Endothelial cell of umbilical vein (primary cell): ENCODE data around the gene RSPRY1. TPM values are rescaled to one million over a fixed set of nuclear protein-coding genes. Genes with fewer than 3 reads are reported as not detected.

Experiments used
- BruUV-seq: library from RNA; stranded (reverse); fragments of 400-500 nt; replicated peaks from 2 replicates; lab custom pipeline; 2021; lab: Mats Ljungman, UMichigan
- CTCF ChIA-PET: fragments of 300-600, 350-600 bp; sonication (Branson Sonifier 250); formaldehyde crosslinking; loops from one replicate; lab custom pipeline; 2021; ENCODE audit warnings: antibody characterized with exemption, inconsistent platforms; lab: Charles Lee
- POLR2A ChIA-PET: fragments of 300-600, 350-600 bp; sonication (Branson Sonifier 250); formaldehyde crosslinking; loops from one replicate; lab custom pipeline; 2021; ENCODE audit warnings: antibody characterized with exemption, inconsistent platforms; lab: Charles Lee
- DNase-seq: peaks from one replicate; pipeline ENCODE4 v3.0.0-alpha.2; 2011; ENCODE audit warnings: low read depth, low spot score
- FAIRE-seq: peaks from 2 replicates; lab custom pipeline; 2011; peaks lifted over from hg19 to GRCh38; lab: Jason Lieb, UNC
- H2AFZ ChIP-seq: 2 replicates; pipeline ENCODE4 v1.6.0; 2012; ENCODE audit warnings: low read depth, low read length, control low read depth, inconsistent platforms
- H3K27ac ChIP-seq: 2 replicates; pipeline ENCODE4 v1.5.1; 2011; ENCODE audit warnings: low read depth, mild to moderate bottlenecking, control low read depth, low read length, moderate library complexity; ENCODE audit not compliant: insufficient read depth
- H3K27me3 ChIP-seq, 2 experiments: 2 replicates each; pipeline versions ENCODE4 v1.6.0 to v1.6.1; 2011; ENCODE audit warnings: low read length in 2 of 2, mixed read lengths in 1 of 2; ENCODE audit not compliant: control insufficient read depth in 2 of 2, insufficient read depth in 2 of 2
- H3K36me3 ChIP-seq, 2 experiments: 2 replicates in 1 of 2; 3 replicates in 1 of 2; pipeline ENCODE4 v1.5.1; 2011; ENCODE audit warnings: low read length in 2 of 2, mild to moderate bottlenecking in 1 of 2, moderate library complexity in 1 of 2; ENCODE audit not compliant: control insufficient read depth in 2 of 2, insufficient read depth in 2 of 2; ENCODE audit errors: extremely low read depth in 1 of 2
- H3K4me1 ChIP-seq: 3 replicates; pipeline ENCODE4 v1.5.1; 2011; ENCODE audit warnings: mild to moderate bottlenecking, low read length; ENCODE audit not compliant: control insufficient read depth, insufficient read depth; ENCODE audit errors: extremely low read depth
- H3K4me2 ChIP-seq: 2 replicates; pipeline ENCODE4 v1.6.1; 2011; ENCODE audit warnings: low read length, control low read depth, mixed read lengths; ENCODE audit not compliant: insufficient read depth
- H3K4me3 ChIP-seq, 3 experiments: fragments of 200-600 bp in 1 of 3; sonication (generic), shearing (Covaris generic) in 1 of 3; replicated peaks in 1 of 3; 2 replicates each; pipeline ENCODE4 v1.5.1; 2011 to 2016; ENCODE audit warnings: control low read depth in 3 of 3, low read length in 3 of 3, mild to moderate bottlenecking in 2 of 3, inconsistent platforms in 1 of 3, low read depth in 1 of 3, moderate library complexity in 1 of 3; ENCODE audit not compliant: insufficient read depth in 1 of 3
- H3K79me2 ChIP-seq: 2 replicates; pipeline ENCODE4 v1.6.0; 2012; ENCODE audit warnings: low read length, inconsistent platforms; ENCODE audit not compliant: control insufficient read depth, insufficient read depth
- H3K9ac ChIP-seq: replicated peaks from 2 replicates; pipeline ENCODE3; 2011; ENCODE audit warnings: low read length, control low read depth; ENCODE audit not compliant: insufficient read depth; ENCODE audit errors: extremely low read depth
- H3K9me1 ChIP-seq: replicated peaks from 3 replicates; pipeline ENCODE4 v1.6.0; 2011; ENCODE audit warnings: mild to moderate bottlenecking, low read length; ENCODE audit not compliant: control insufficient read depth, insufficient read depth; ENCODE audit errors: extremely low read depth
- H3K9me3 ChIP-seq: replicated peaks from 2 replicates; pipeline ENCODE4 v1.5.1; 2012; ENCODE audit warnings: low read length, inconsistent platforms; ENCODE audit not compliant: control insufficient read depth, insufficient read depth
- H4K20me1 ChIP-seq: replicated peaks from 2 replicates; pipeline ENCODE3; 2011; ENCODE audit warnings: mild to moderate bottlenecking, low read length; ENCODE audit not compliant: control insufficient read depth, insufficient read depth; ENCODE audit errors: extremely low read depth
- CTCF ChIP-seq, 2 donors: IDR thresholded peaks; 1 replicate in 1 of 2; 2 replicates in 1 of 2; pipeline ENCODE4 v1.5.1; 2011; ENCODE audit warnings: low read length in 2 of 2, mild to moderate bottlenecking in 2 of 2, moderate library complexity in 2 of 2, control low read depth in 1 of 2, inconsistent platforms in 1 of 2, low read depth in 1 of 2; ENCODE audit not compliant: insufficient read depth in 1 of 2; ENCODE audit errors: extremely low read depth in 1 of 2
- EZH2 ChIP-seq: IDR thresholded peaks from 2 replicates; pipeline ENCODE4 v1.6.1; 2012; ENCODE audit warnings: borderline replicate concordance, low read depth, mild to moderate bottlenecking, moderate library complexity, low read length, inconsistent platforms; ENCODE audit not compliant: severe bottlenecking
- FOS ChIP-seq: IDR thresholded peaks from 2 replicates; pipeline ENCODE4 v1.6.1; 2011; ENCODE audit warnings: mild to moderate bottlenecking, low read length, moderate library complexity, borderline replicate concordance; ENCODE audit not compliant: insufficient read depth
- GATA2 ChIP-seq: IDR thresholded peaks from 2 replicates; pipeline ENCODE4 v1.7.0; 2011; ENCODE audit warnings: low read depth, mild to moderate bottlenecking, moderate library complexity, mixed read lengths, low read length; ENCODE audit not compliant: insufficient read length, insufficient read depth
- JUN ChIP-seq: IDR thresholded peaks from 2 replicates; pipeline ENCODE4 v1.6.1; 2011; ENCODE audit warnings: borderline replicate concordance, low read depth; ENCODE audit not compliant: insufficient read length, insufficient read depth
- MAX ChIP-seq: IDR thresholded peaks from 2 replicates; pipeline ENCODE4 v1.6.1; 2011; ENCODE audit not compliant: insufficient read depth, insufficient read length
- MYC ChIP-seq: IDR thresholded peaks from one replicate; pipeline ENCODE4 v1.6.1; 2011; ENCODE audit warnings: mild to moderate bottlenecking, low read depth, low read length
- POLR2A ChIP-seq: IDR thresholded peaks from 2 replicates; pipeline ENCODE4 v1.6.1; 2012; ENCODE audit warnings: low read depth, mild to moderate bottlenecking, control low read depth, low read length
- POLR2AphosphoS5 ChIP-seq: IDR thresholded peaks from 2 replicates; pipeline ENCODE4 v1.6.1; 2012; ENCODE audit warnings: low read depth, mild to moderate bottlenecking, control low read depth, low read length, moderate library complexity; ENCODE audit not compliant: insufficient read depth
- dilution Hi-C: fragments of 300-500 bp; cut with MboI; formaldehyde crosslinking; loops from one replicate; pipeline ENCODE4 v1.15.0; 2019; ENCODE audit warnings: low sequenced_read_pairs; ENCODE audit not compliant: extremely low pct_ligation_motif_present
- intact Hi-C: fragments of 100-400 bp; cut with micrococcal nuclease; formaldehyde crosslinking; loops from one replicate; pipeline ENCODE4 v1.10.0; 2022
- polyA plus RNA-seq, 4 experiments: library from polyadenylated mRNA; depleted of rRNA in 3 of 4; stranded (reverse) in 3 of 4; unstranded in 1 of 4; fragments of >200 nt; gene quantifications; 2 replicates each; pipeline versions ENCODE4 v1.2.1 to v1.2.3, GENCODE V29; 2011 to 2012; ENCODE audit warnings: missing spikeins in 1 of 4
- total RNA-seq: library from RNA; stranded (reverse); gene quantifications from 2 replicates; pipeline ENCODE4 v1.2.3, GENCODE V29; 2021

Gene RSPRY1
- total and polyA plus RNA-seq, 2 donors (not counting 3 experiments of a cell fraction or from before 2014, with no cell fraction given) = 28.5 to 55.1 TPM

GRCh38 chr16:57224651-57225335, 38.7 kb downstream of the RSPRY1 start:
- TF ChIP-seq MYC (no peak), GATA2 (no peak), FOS (no peak), MAX (no peak), EZH2 (no peak), JUN (no peak), CTCF (IDR thresholded peaks at IDR 0.05; ENCODE audit: extremely low read depth in 1 of 2, insufficient read depth in 1 of 2, low read depth in 1 of 2, low read length in 2 of 2) (no peak), POLR2AphosphoS5 (no peak), POLR2A (no peak)
- CTCF ChIA-PET = no interaction called here
- no peak overlapping the region for H3K9ac ChIP-seq
- H3K9me1 ChIP-seq = no peaks in the 10 kb centered on the region
- no peaks in the 10 kb centered on the region for H3K4me1 ChIP-seq
- no peaks in the 10 kb centered on the region for H3K27me3 ChIP-seq
- H3K4me2 ChIP-seq = no peak overlapping the region
- dilution Hi-C loops = no loop called here
- intact Hi-C loops = no loop called here
- DNase-seq (no peak), FAIRE-seq (no peak)
- no TSS peak for BruUV-seq
- no peak overlapping the region for H2AFZ ChIP-seq
- H4K20me1 ChIP-seq = no peaks in the 10 kb centered on the region
- H3K79me2 ChIP-seq = no peaks in the 10 kb centered on the region
- no peaks in the 10 kb centered on the region for H3K9me3 ChIP-seq
- POLR2A ChIA-PET = no interaction called here
- H3K27ac ChIP-seq = no peak overlapping the region
- peaks cover 35 to 37% of the 10 kb centered on the region in 2 experiments for H3K36me3 ChIP-seq
- no peak overlapping the region for H3K4me3 ChIP-seq
